Measurements from ENCODE around the gene PPP1R36.

GRCh38 chr14:64623554-64624165, 73.9 kb downstream of the PPP1R36 start:
- TF ChIP-seq CTCF (IDR thresholded peaks at IDR 0.05 in 8 of 11, conservative IDR thresholded peaks at IDR 0.05 in 3 of 11) (no peak), POLR2AphosphoS5 (IDR thresholded peaks at IDR 0.05) (no peak)
